A549 treated with CORT108297 at 1 μM for 4 hours (cell line): ENCODE data around the gene TBXT. TPM values are rescaled to one million over a fixed set of nuclear protein-coding genes. Genes with fewer than 3 reads are reported as not detected.

Experiments used
- total RNA-seq: library from RNA; stranded (reverse); fragments of 200-300 nt; extraction: Qiagen RNA extraction; gene quantifications from 5 replicates; pipeline ENCODE4 v1.2.3, GENCODE V29; 2022

Gene TBXT, protein sequence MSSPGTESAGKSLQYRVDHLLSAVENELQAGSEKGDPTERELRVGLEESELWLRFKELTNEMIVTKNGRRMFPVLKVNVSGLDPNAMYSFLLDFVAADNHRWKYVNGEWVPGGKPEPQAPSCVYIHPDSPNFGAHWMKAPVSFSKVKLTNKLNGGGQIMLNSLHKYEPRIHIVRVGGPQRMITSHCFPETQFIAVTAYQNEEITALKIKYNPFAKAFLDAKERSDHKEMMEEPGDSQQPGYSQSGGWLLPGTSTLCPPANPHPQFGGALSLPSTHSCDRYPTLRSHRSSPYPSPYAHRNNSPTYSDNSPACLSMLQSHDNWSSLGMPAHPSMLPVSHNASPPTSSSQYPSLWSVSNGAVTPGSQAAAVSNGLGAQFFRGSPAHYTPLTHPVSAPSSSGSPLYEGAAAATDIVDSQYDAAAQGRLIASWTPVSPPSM
- total RNA-seq = not detected in 5 replicates

DNA sequence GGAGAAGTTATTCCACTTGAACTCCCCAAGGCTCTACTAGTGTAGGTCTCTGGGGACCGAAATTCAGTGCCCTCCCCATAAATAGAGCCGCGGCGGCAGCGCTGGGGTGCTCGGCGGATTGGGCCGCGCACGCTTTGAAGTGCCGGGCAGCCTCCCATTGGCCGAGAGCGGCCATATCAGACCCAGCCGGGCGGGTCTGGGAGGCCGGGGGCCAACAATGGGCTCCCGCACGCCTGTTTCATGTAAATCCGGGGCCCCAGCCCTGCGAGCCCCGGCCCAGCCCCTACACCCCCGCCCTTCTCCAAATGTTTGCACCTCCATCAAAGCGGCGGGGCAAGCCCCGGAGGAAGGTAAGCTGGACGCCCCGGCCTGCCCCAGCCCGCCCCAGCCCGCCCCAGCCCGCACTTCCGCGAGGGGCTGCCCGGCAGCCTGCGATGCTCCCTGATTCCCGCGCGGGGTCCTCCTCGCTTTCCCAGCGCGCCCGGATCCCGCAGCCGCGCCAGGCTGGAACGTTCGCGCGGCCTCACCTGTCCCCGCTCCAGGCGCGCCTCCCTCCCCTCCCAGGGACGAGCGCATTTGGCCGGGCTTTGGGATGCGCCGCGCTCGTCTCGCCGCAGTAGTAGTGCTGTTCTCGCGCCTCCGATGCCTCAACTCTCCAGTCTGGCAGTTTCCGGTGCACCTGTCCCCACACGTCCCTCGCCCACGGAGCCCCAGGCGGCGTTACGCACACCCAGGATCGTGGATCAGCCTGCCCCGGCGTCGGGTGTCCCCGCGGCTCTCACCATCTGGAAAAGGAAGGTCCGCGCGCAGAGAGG lies at the start of gene TBXT:
TBXT (minus strand) TSS at position 51 of the 815 bp plus-strand sequence. CDS start 260 bp downstream, outside the sequence.

Other genes starting within 250 kb of the TBXT start
- gene PRR18, start 140.5 kb upstream of the TBXT start, total RNA-seq = 0.08 to 0.22 TPM (median 0.09 TPM) in 5 replicates
- 36.6 to 44.9 TPM (median 42.3 TPM) in 5 replicates for gene SFT2D1, start 174.7 kb upstream of the TBXT start, total RNA-seq
- gene MPC1, start 215.1 kb upstream of the TBXT start, total RNA-seq = 4.1 to 5.3 TPM (median 4.5 TPM) in 5 replicates